Cardiac septum (tissue), 1 donor: ENCODE results near the gene PIP5K1C. TPM values are rescaled to one million over a fixed set of nuclear protein-coding genes. Genes with fewer than 3 reads are reported as not detected.
A peak's percentile ranks its signal among the peaks of the same experiment; 100 is the strongest.
"Not testable (repeated sequence)": the region's sequence is repeated elsewhere in the genome, so short reads cannot be mapped to it uniquely, and the experiment has no call there.

Experiments used
- DNase-seq: peaks from one replicate; pipeline ENCODE4 v3.0.0-alpha.2; 2020; ENCODE audit warnings: low spot score
- intact Hi-C: fragments of 100-400 bp; cut with DNase I; formaldehyde crosslinking; loops from one replicate; pipeline ENCODE4 v1.14.0; 2022
- total RNA-seq: library from RNA; stranded (reverse); fragmentation: NEBNext Ultra II Directional; extraction: Animal tissue kit (Norgen Biotek cat#: 25700); gene quantifications from one replicate; pipeline ENCODE4 v1.2.1, GENCODE V29; 2021
- donor health status: DM: no; HTN: no; CAD: no.

Gene PIP5K1C
- total RNA-seq, 1 donor from 2014 or later: 38.2 TPM

DNA sequence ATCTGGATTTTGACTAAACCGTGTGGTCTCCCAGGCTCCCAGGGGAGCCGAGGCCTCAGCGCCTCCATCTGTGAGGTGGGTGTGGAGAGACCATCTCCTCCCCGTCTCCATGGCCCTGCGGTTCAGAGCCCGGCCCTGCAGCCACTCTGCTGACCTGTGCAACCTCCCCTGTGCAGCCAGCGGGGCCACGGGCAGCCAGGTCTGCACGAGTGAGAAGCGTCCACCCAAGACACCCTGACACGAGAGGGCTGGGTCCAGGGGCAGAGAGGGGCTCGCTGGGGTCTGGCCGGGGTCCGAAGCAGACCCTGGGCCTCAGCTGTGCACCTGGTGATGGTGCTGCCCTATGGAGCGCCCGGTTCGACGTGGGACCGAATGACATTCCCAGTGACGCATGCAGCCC lies 63.3 kb downstream of the PIP5K1C start:
- intact Hi-C loops: no loop called here
- DNase-seq: no peak

- DNase-seq: no peak
- intact Hi-C loops: no loop called here
Measured at GRCh38 chr19:3636506-3636905, 63.8 kb downstream of the PIP5K1C start.

- intact Hi-C loops: no loop called here
- DNase-seq: no peak
Measured at GRCh38 chr19:3634496-3635045, 65.7 kb downstream of the PIP5K1C start.

GRCh38 chr19:3633559-3633988 lies 66.7 kb downstream of the PIP5K1C start:
- intact Hi-C loops: no loop called here
- no peak for DNase-seq

DNA sequence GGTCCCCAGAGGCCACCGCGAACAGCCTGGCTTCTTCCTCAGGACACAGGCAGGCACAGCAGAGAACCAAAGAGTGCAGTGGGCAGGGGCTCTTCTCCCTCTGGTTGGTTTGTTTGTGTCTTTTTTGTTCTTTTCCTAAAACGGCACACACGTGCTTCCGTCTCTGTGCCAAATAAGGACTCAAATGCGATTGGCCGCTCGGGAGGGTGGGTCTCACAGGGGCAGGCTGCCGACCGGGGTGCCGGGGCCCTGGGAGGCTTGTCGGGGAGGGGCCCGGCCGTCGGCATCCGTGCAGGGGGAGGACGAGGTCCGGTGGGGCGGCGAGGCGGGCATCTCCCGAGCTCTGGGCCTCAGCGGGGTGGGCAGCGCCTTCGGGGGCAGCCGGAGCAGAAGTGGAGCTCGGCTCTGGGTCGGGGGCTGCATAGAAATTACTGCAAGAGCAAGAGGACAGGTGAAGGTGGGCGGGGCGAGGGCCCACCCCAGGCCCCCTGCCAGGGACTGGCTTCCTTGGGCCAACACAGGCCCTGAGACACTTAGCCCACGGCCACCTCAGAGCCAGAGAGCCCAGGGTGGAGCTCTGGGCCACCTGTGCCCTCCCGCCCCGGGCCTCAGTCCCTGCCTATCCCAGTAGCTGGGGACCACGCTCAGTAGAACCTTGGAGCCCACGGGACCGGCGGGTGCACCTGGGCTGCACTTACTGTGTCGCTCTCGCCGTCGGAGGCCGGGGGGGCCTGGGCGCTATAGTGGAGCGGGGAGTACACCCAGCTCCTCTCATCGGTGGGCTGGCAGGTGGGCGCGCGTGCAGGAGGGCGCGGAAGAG lies 67.3 kb downstream of the PIP5K1C start:
- DNase-seq: no peak
- intact Hi-C loops: no loop called here

DNA sequence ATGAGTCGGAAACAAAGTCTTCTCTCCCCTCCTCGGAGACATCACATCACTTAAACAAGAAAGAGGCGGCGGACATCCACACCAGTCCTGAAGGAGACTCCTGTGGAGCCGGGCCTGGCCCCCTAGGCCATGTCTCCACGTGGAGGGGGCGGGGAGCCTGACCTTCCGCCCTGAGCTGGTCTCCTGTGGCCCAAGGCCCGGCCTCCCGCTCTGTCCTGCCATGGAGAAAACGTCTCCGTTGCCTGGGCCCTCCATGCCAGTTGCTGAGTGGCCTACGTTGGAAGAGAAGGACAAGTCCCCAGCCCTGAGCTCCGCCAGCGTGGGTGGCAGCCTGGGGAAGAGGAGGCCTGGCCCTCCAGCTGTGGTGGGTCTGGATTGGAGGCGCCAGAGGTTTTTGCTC lies 68.2 kb downstream of the PIP5K1C start:
- DNase-seq: no peak
- intact Hi-C loops: no loop called here

DNA sequence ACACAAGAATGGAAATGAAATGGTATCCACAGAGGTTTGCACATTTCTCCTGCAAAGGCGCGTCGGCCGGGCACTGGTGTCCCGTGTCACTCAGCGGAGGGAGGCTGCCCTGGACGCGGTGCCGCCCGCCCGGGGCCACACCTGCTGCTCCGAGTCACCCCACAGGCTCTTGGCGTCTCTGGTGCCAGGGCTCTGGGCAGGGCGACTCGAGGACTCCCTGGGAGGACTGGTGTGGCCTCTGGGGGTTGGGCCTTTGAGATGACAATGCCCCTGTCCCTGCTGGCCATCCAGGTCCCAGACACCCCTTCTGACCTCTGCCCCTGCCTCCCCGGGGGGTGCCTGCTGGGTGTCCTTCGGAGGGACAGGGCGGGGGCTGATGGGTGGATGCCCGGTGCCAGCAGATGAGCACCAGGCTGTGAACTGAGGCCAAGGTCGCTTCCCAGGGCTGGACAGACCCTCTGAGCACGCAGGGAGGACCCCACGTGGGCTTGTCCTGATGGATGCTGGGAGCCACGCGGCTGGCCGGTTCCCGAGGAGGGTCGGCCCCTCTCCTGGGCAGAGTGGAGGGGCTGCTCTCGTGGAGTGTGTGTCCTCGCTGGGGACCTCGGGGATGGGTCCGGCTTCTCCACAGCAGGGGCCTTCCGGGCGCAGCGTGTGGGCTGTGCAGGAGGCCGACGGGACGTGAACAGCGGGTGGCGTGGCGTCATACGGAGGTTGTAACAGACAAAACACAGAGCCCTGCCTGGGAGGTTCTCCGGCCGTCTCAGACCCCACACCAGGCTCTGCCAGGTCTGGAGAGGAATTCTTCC lies 69.0 kb downstream of the PIP5K1C start:
- intact Hi-C loops: no loop called here
- no peak for DNase-seq

- intact Hi-C loops, DNase-seq: not testable (repeated sequence)
Measured at GRCh38 chr19:3628766-3629165, 71.5 kb downstream of the PIP5K1C start.

DNA sequence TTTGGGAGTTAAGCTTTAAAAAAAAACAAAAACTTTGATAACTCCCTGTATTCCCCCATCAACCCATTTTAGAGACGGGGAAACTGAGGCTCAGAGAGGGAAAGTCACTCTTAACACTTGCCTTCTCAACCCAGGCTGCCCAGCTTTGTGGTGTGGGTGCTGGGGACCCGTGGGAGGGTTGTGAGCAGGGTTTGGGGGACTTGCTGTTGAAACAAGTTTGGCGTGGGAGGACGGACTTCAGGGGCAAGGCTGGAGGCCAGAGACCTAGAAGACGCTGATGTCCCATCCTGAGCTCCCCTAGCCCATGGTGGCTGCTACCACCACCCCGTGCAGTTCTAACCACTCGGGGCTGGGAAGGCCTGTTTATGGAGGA lies 72.9 kb downstream of the PIP5K1C start:
- no peak for DNase-seq
- intact Hi-C loops: no loop called here

- peak; percentile 99 for DNase-seq
- intact Hi-C loops: no loop called here
Measured at GRCh38 chr19:3626473-3627350, 73.6 kb downstream of the PIP5K1C start, which contains the start of gene CACTIN. Gene CACTIN, minus strand, starts transcription at chr19:3626790. Its CDS starts 28 bp downstream, at chr19:3626762.

GRCh38 chr19:3625996-3626472 lies 74.2 kb downstream of the PIP5K1C start:
- DNase-seq: no peak
- intact Hi-C loops: no loop called here

DNA sequence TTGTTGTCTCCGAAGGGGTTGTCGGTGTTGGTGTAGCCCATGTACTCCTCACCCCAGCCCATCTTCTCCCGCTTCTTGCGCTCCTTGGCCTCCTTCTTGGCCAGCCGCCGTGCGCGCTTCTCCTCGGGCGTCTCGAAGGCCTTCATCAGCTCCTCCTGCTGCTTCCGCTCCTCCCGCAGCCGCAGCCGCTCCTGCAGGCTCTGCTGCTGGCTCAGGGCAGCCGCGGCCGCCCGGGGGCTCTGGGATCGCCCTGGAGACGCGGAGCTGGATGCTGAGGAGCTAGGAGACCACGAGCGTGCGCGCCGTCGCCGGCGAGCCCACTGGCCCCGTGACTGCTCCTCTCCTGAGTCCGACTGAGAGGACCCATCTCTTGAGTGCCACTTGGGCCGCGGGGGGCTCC lies 76.6 kb downstream of the PIP5K1C start:
- intact Hi-C loops: no loop called here
- DNase-seq: no peak

DNA sequence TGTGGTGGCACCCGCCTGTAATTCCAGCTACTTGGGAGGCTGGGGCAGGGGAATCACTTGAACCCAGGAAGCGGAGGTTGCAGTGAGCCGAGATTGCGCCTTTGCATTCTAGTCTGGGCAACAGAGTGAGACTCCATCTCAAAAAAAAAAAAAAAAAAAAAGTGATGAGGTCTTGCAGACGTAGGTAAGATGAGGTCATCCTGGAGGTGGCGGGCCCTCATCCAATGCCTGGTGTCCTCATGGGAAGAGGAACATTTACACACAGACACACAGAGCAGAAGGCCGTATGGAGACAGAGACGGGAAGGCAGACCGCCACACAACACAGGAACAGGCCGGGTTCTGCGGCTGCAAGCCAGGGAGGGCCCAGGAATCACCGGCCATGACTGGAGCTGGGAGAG lies 78.0 kb downstream of the PIP5K1C start:
- intact Hi-C loops: no loop called here

DNA sequence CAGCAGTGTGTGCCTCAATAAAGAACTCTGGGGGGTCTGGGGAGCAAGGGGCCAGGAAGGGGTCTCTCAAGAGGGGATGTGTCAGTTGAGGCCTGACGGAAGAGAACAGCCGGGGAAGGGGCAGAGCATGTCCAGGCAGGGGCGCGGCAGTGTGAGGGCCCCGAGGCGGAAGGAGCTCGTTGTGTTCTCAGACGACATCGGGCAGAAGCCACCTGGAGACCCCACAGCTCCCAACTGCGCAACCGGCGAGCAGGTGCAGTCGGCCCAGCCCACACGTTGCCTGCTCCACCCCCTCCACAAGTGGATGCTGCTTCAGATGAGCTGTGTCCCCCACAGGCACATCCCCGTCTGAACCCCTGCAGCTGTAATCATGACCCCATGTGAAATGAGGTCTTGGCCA lies 78.6 kb downstream of the PIP5K1C start:
- intact Hi-C loops: no loop called here
- no peak for DNase-seq

More for the DNA sequence above, 78.0 kb downstream of the PIP5K1C start:
- no peak for DNase-seq

- intact Hi-C loops: loop anchor here (1.0 kb wide), 1 partner anchor 76 kb away; no protein-coding TSS in a partner anchor
- no peak for DNase-seq
Measured at GRCh38 chr19:3620817-3621547, 79.3 kb downstream of the PIP5K1C start.

DNA sequence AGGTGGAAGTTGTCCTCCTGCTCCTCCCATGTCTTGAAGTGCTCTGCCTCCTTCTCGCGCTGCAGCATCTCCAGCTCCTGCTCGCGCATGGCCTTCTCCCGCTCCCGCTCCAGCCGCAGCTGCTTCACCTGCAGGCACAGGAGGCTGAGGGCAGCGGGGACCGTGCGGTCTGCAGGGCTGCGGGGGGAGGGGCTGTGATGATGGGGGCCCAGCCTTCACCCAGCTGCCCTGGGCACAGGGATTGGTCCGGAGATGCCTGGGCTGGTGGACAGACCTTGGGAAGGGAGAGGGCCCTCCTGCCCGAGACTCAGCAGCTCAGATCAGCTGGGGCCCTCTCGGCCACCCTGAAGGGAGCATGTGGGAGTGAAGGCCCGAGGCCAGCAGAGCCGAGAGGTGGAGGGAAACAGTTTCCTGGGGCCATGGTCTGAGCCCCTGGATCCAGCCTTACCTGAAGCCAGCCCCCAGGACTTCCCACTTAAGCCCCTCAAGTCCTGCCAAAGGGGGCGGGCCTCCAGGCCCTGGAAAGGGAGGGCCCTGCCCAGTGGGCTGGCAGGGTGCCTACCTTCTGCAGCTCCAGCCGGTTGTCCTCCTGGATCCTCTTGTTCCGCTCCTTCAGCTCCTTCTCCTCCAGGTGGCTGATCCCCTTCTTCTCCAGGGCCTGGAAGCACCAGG lies 80.0 kb downstream of the PIP5K1C start:
- intact Hi-C loops: loop anchor here (1.0 kb wide), 1 partner anchor 75 kb away; no protein-coding TSS in a partner anchor
- DNase-seq: no peak

- intact Hi-C loops: loop anchor here (1.0 to 2.0 kb wide), 2 partner anchors 74 to 315 kb away; no protein-coding TSS in a partner anchor
- DNase-seq: no peak
Measured at GRCh38 chr19:3619631-3620012, 80.6 kb downstream of the PIP5K1C start.
